Lower leg skin (tissue), 3 donors: Measurements from ENCODE around the gene TTC17.
"Not testable (repeated sequence)": the region's sequence is repeated elsewhere in the genome, so short reads cannot be mapped to it uniquely, and the experiment has no call there.

Experiments used
- POLR2A ChIP-seq, 2 donors: fragments of 450-650 bp; IDR thresholded peaks; one replicate each; pipeline ENCODE4 v1.6.1; 2016 to 2017; ENCODE audit warnings: antibody characterized with exemption in 2 of 2, mild to moderate bottlenecking in 1 of 2, moderate library complexity in 1 of 2
- TF ChIP-seq, protein P1 (sequence below), 3 donors: fragments of 450-650 bp; IDR thresholded peaks; one replicate each; pipeline ENCODE4 v1.5.1; 2016; ENCODE audit warnings: antibody characterized with exemption in 3 of 3, mild to moderate bottlenecking in 3 of 3, moderate library complexity in 2 of 3

DNA sequence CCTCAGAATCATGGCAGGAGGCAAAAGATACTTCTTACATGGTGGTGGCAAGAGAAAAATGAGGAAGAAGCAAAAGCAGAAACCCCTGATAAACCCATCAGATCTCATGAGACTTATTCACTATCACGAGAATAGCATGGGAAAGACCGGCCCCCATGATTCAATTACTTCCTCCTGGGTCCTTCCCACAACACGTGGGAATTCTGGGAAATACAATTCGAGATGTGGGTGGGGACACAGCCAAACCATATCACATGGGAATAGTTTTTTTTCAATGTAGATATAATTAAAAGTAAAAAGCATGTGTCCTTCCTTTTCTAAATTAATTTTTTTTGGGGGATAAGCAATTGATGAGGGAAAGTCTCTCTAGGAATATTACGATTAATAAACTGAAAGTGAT, 118.8 kb downstream of the TTC17 start:
- not testable (repeated sequence) for TF ChIP-seq POLR2A (IDR thresholded peaks at IDR 0.05)
- TF ChIP-seq, protein P1, sequence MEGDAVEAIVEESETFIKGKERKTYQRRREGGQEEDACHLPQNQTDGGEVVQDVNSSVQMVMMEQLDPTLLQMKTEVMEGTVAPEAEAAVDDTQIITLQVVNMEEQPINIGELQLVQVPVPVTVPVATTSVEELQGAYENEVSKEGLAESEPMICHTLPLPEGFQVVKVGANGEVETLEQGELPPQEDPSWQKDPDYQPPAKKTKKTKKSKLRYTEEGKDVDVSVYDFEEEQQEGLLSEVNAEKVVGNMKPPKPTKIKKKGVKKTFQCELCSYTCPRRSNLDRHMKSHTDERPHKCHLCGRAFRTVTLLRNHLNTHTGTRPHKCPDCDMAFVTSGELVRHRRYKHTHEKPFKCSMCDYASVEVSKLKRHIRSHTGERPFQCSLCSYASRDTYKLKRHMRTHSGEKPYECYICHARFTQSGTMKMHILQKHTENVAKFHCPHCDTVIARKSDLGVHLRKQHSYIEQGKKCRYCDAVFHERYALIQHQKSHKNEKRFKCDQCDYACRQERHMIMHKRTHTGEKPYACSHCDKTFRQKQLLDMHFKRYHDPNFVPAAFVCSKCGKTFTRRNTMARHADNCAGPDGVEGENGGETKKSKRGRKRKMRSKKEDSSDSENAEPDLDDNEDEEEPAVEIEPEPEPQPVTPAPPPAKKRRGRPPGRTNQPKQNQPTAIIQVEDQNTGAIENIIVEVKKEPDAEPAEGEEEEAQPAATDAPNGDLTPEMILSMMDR (IDR thresholded peaks at IDR 0.05): not testable (repeated sequence)
